ENCODE data around the gene FAM184A. TPM values are rescaled to one million over a fixed set of nuclear protein-coding genes. Genes with fewer than 3 reads are reported as not detected.
"Not testable (repeated sequence)": the region's sequence is repeated elsewhere in the genome, so short reads cannot be mapped to it uniquely, and the experiment has no call there.

Gene FAM184A
- polyA plus RNA-seq, 1 experiment = not detected

- no peak for DNase-seq (ENCODE audit: low read depth)
- H3K4me3 ChIP-seq (ENCODE audit: low read depth, low read length) = no peak overlapping the region
- H3K36me3 ChIP-seq (ENCODE audit: control insufficient read depth, insufficient read depth, low read length) = no peaks in the 10 kb centered on the region
- TF ChIP-seq CTCF (IDR thresholded peaks at IDR 0.05; ENCODE audit: insufficient read depth, low read depth, low read length) = no peak
- no peaks in the 10 kb centered on the region for H3K27me3 ChIP-seq (ENCODE audit: control insufficient read depth, insufficient read depth, low read length)
- CTCF ChIA-PET = interaction anchor here (1.0 to 2.7 kb wide), 12 partner anchors 10 to 1506 kb away, joined by 3 to 17 read pairs (median 6); partner anchors contain the start of gene FAM184A
- POLR2A ChIA-PET = no interaction called here
Measured at GRCh38 chr6:119109654-119110325, 31.3 kb upstream of the FAM184A start.

- POLR2A ChIA-PET = no interaction called here
- TF ChIP-seq CTCF (IDR thresholded peaks at IDR 0.05; ENCODE audit: insufficient read depth, low read depth, low read length) = no peak
Measured at GRCh38 chr6:119108076-119108475, 29.6 kb upstream of the FAM184A start.

GRCh38 chr6:119105282-119105681 lies 26.8 kb upstream of the FAM184A start:
- DNase-seq (ENCODE audit: low read depth) = no peak
- ChIA-PET POLR2A (no interaction called here), CTCF (no interaction called here)
- no peaks in the 10 kb centered on the region for H3K27me3 ChIP-seq (ENCODE audit: control insufficient read depth, insufficient read depth, low read length)
- no peak for TF ChIP-seq CTCF (IDR thresholded peaks at IDR 0.05; ENCODE audit: insufficient read depth, low read depth, low read length)
- H3K36me3 ChIP-seq (ENCODE audit: control insufficient read depth, insufficient read depth, low read length) = no peaks in the 10 kb centered on the region
- no peak overlapping the region for H3K4me3 ChIP-seq (ENCODE audit: low read depth, low read length)

More at GRCh38 chr6:119108076-119108475, 29.6 kb upstream of the FAM184A start:
- Histone ChIP-seq H3K4me3 (ENCODE audit: low read depth, low read length) (no peak overlapping the region), H3K36me3 (ENCODE audit: control insufficient read depth, insufficient read depth, low read length) (no peaks in the 10 kb centered on the region), H3K27me3 (ENCODE audit: control insufficient read depth, insufficient read depth, low read length) (no peaks in the 10 kb centered on the region)
- no peak for DNase-seq (ENCODE audit: low read depth)
- CTCF ChIA-PET = no interaction called here

- ChIA-PET CTCF (no interaction called here), POLR2A (no interaction called here)
- H3K36me3 ChIP-seq (ENCODE audit: control insufficient read depth, insufficient read depth, low read length) = no peaks in the 10 kb centered on the region
- no peak for TF ChIP-seq CTCF (IDR thresholded peaks at IDR 0.05; ENCODE audit: insufficient read depth, low read depth, low read length)
- no peak for DNase-seq (ENCODE audit: low read depth)
- no peak overlapping the region for H3K4me3 ChIP-seq (ENCODE audit: low read depth, low read length)
- H3K27me3 ChIP-seq (ENCODE audit: control insufficient read depth, insufficient read depth, low read length) = no peaks in the 10 kb centered on the region
Measured at GRCh38 chr6:119102901-119103300, 24.4 kb upstream of the FAM184A start.

- Histone ChIP-seq H3K4me3 (ENCODE audit: low read depth, low read length) (no peak overlapping the region), H3K27me3 (ENCODE audit: control insufficient read depth, insufficient read depth, low read length) (no peaks in the 10 kb centered on the region), H3K36me3 (ENCODE audit: control insufficient read depth, insufficient read depth, low read length) (no peaks in the 10 kb centered on the region)
- ChIA-PET CTCF (interaction anchor here (1.8 to 3.0 kb wide), 2 partner anchors 10 to 137 kb away, joined by 4 to 11 read pairs; no protein-coding TSS in a partner anchor), POLR2A (no interaction called here)
- DNase-seq (ENCODE audit: low read depth) = no peak
- no peak for TF ChIP-seq CTCF (IDR thresholded peaks at IDR 0.05; ENCODE audit: insufficient read depth, low read depth, low read length)
Measured at GRCh38 chr6:119100115-119100514, 21.7 kb upstream of the FAM184A start.

GRCh38 chr6:119097815-119098361 lies 19.4 kb upstream of the FAM184A start:
- POLR2A ChIA-PET; H3K36me3 ChIP-seq (ENCODE audit: control insufficient read depth, insufficient read depth, low read length); DNase-seq (ENCODE audit: low read depth); H3K4me3 ChIP-seq (ENCODE audit: low read depth, low read length); H3K27me3 ChIP-seq (ENCODE audit: control insufficient read depth, insufficient read depth, low read length): not testable (repeated sequence)
- CTCF ChIA-PET = interaction anchor here (3.0 kb wide), 1 partner anchor 12 kb away, joined by 11 read pairs; no protein-coding TSS in a partner anchor
